Raji (cell line): ENCODE measurements around the gene TUFT1.

Experiments used
- POLR2A ChIP-seq: IDR thresholded peaks from 2 replicates; pipeline ENCODE4 v1.6.1; 2011; ENCODE audit warnings: low read depth, low read length, control low read depth; ENCODE audit not compliant: insufficient read depth

Gene TUFT1

GRCh38 chr1:151581451-151581850 lies 41.3 kb downstream of the TUFT1 start:
- TF ChIP-seq POLR2A: no peak

- no peak for TF ChIP-seq POLR2A
Measured at GRCh38 chr1:151581921-151582320, 41.8 kb downstream of the TUFT1 start.

GRCh38 chr1:151583796-151584195 lies 43.7 kb downstream of the TUFT1 start:
- no peak for TF ChIP-seq POLR2A

GRCh38 chr1:151584278-151584677 lies 44.2 kb downstream of the TUFT1 start:
- no peak for TF ChIP-seq POLR2A

- no peak for TF ChIP-seq POLR2A
Measured at GRCh38 chr1:151584780-151585179, 44.7 kb downstream of the TUFT1 start.

- no peak for TF ChIP-seq POLR2A
Measured at GRCh38 chr1:151585622-151586021, 45.5 kb downstream of the TUFT1 start.

- TF ChIP-seq POLR2A: no peak
Measured at GRCh38 chr1:151590961-151591360, 50.9 kb downstream of the TUFT1 start.

GRCh38 chr1:151593730-151594129 lies 53.6 kb downstream of the TUFT1 start:
- no peak for TF ChIP-seq POLR2A

- no peak for TF ChIP-seq POLR2A
Measured at GRCh38 chr1:151594143-151594625, 54.1 kb downstream of the TUFT1 start.

GRCh38 chr1:151596166-151596953 lies 56.3 kb downstream of the TUFT1 start:
- TF ChIP-seq POLR2A: no peak

GRCh38 chr1:151604291-151604690 lies 64.2 kb downstream of the TUFT1 start:
- no peak for TF ChIP-seq POLR2A

GRCh38 chr1:151606384-151606783 lies 66.3 kb downstream of the TUFT1 start:
- no peak for TF ChIP-seq POLR2A

GRCh38 chr1:151606857-151607256 lies 66.7 kb downstream of the TUFT1 start:
- no peak for TF ChIP-seq POLR2A

GRCh38 chr1:151610142-151610541 lies 70.0 kb downstream of the TUFT1 start:
- no peak for TF ChIP-seq POLR2A

- no peak for TF ChIP-seq POLR2A
Measured at GRCh38 chr1:151611288-151611790, 71.2 kb downstream of the TUFT1 start.

- TF ChIP-seq POLR2A: peak; percentile 71
Measured at GRCh38 chr1:151611832-151612500, 71.9 kb downstream of the TUFT1 start, which contains the start of gene SNX27. Gene SNX27 (plus strand): TSS chr1:151612050. CDS start chr1:151612202, 152 bp downstream.
